A549 treated with CpdA at 1 μM for 4 hours (cell line): ENCODE results near the gene NPEPPS. TPM values are rescaled to one million over a fixed set of nuclear protein-coding genes. Genes with fewer than 3 reads are reported as not detected.

Experiments used
- total RNA-seq: library from RNA; stranded (reverse); fragments of 200-300 nt; extraction: Qiagen RNA extraction; gene quantifications from 5 replicates; pipeline ENCODE4 v1.2.3, GENCODE V29; 2022; ENCODE audit warnings: low read depth

The NPEPPS gene
- 57.2 to 91.0 TPM (median 66.9 TPM) in 5 replicates for total RNA-seq

GRCh38 chr17:47530557-47531232 is at the start of gene NPEPPS:
NPEPPS (plus strand) TSS chr17:47531108; CDS start chr17:47531301, 193 bp downstream.

GRCh38 chr17:47649153-47649971 is 118.5 kb downstream of the NPEPPS start, which contains the start of gene KPNB1:
KPNB1 (plus strand) TSS chr17:47649919; CDS start chr17:47650245, 326 bp downstream.

Other genes starting within 250 kb of the NPEPPS start
- gene EFCAB13, start 207.2 kb upstream of the NPEPPS start, total RNA-seq, result 1.1 to 2.8 TPM (median 2.1 TPM) in 5 replicates
- gene KPNB1, start 118.8 kb downstream of the NPEPPS start, total RNA-seq, result 304 to 452 TPM (median 331 TPM) in 5 replicates
- gene TBKBP1, start 163.1 kb downstream of the NPEPPS start, total RNA-seq, result 3.8 to 6.6 TPM (median 5.6 TPM) in 5 replicates
- 0.05 to 0.07 TPM (median 0.07 TPM) in 4 of 5 replicates, not detected in the other for gene TBX21, start 202.1 kb downstream of the NPEPPS start, total RNA-seq